DOHH2 (cell line): ENCODE results near the gene MGP.

Source experiments
- CTCF ChIP-seq: fragments of 200-600 bp; sonication (generic); IDR thresholded peaks from one replicate; pipeline ENCODE4 v1.5.1; 2014; ENCODE audit warnings: antibody characterized with exemption, mild to moderate bottlenecking, low read depth, low read length; ENCODE audit not compliant: poor library complexity, severe bottlenecking
- EZH2phosphoT487 ChIP-seq: fragments of 200-600 bp; sonication (generic); IDR thresholded peaks from 2 replicates; pipeline ENCODE4 v1.6.1; 2017; ENCODE audit warnings: borderline replicate concordance, mild to moderate bottlenecking, antibody characterized with exemption, low read length, moderate library complexity, mixed read lengths

GRCh38 chr12:14842315-14842714, 43.3 kb downstream of the MGP start:
- TF ChIP-seq CTCF (no peak), EZH2phosphoT487 (no peak)
